GM19395 (cell line): ENCODE measurements around the gene SLC7A7.
"Not testable (repeated sequence)": the region's sequence is repeated elsewhere in the genome, so short reads cannot be mapped to it uniquely, and the experiment has no call there.

ENCODE experiments used
- ATAC-seq: cut with Tn5 transposase; IDR thresholded peaks from one replicate; pipeline ENCODE4 v1.9.1; 2021; ENCODE audit warnings: mild to moderate bottlenecking, moderate library complexity; ENCODE audit not compliant: unreplicated experiment

The SLC7A7 gene

GRCh38 chr14:22794551-22794951, 20.7 kb downstream of the SLC7A7 start:
- ATAC-seq, result no peak

GRCh38 chr14:22793976-22794375, 21.3 kb downstream of the SLC7A7 start:
- ATAC-seq, result no peak

- not testable (repeated sequence) for ATAC-seq
Measured at GRCh38 chr14:22793550-22793949, 21.7 kb downstream of the SLC7A7 start.

- no peak for ATAC-seq
Measured at GRCh38 chr14:22792158-22792557, 23.1 kb downstream of the SLC7A7 start.

- no peak for ATAC-seq
Measured at GRCh38 chr14:22791301-22791700, 23.9 kb downstream of the SLC7A7 start.

GRCh38 chr14:22786685-22787084, 28.6 kb downstream of the SLC7A7 start:
- no peak for ATAC-seq

GRCh38 chr14:22781301-22781991, 33.8 kb downstream of the SLC7A7 start:
- ATAC-seq, result no peak

- no peak for ATAC-seq
Measured at GRCh38 chr14:22780941-22781300, 34.3 kb downstream of the SLC7A7 start.

GRCh38 chr14:22780105-22780679, 35.0 kb downstream of the SLC7A7 start:
- ATAC-seq, result no peak

GRCh38 chr14:22778084-22778483, 37.2 kb downstream of the SLC7A7 start:
- ATAC-seq, result no peak

- not testable (repeated sequence) for ATAC-seq
Measured at GRCh38 chr14:22776849-22777248, 38.4 kb downstream of the SLC7A7 start.

- ATAC-seq, result no peak
Measured at GRCh38 chr14:22776215-22776614, 39.0 kb downstream of the SLC7A7 start.

- no peak for ATAC-seq
Measured at GRCh38 chr14:22774011-22774706, 41.1 kb downstream of the SLC7A7 start.

- ATAC-seq, result no peak
Measured at GRCh38 chr14:22773162-22774010, 41.8 kb downstream of the SLC7A7 start.

GRCh38 chr14:22772725-22773124, 42.5 kb downstream of the SLC7A7 start:
- ATAC-seq, result no peak

- ATAC-seq, result no peak
Measured at GRCh38 chr14:22770481-22771187, 44.6 kb downstream of the SLC7A7 start.

- no peak for ATAC-seq
Measured at GRCh38 chr14:22769369-22769768, 45.9 kb downstream of the SLC7A7 start.

GRCh38 chr14:22768947-22769346, 46.3 kb downstream of the SLC7A7 start:
- no peak for ATAC-seq

GRCh38 chr14:22767323-22767589, 48.0 kb downstream of the SLC7A7 start:
- peak; percentile 24 for ATAC-seq

- peak; percentile 89 for ATAC-seq
Measured at GRCh38 chr14:22766457-22767322, 48.5 kb downstream of the SLC7A7 start, which contains the start of gene OXA1L. Gene OXA1L, plus strand, starts transcription at chr14:22766688. Its CDS starts 14 bp downstream, at chr14:22766702.
